GM23248 (cell line): ENCODE data around the gene UBIAD1.

Source experiments
- EZH2 ChIP-seq: fragments of 200-600 bp; sonication (generic); IDR thresholded peaks from 2 replicates; pipeline ENCODE4 v1.6.1; 2018; ENCODE audit warnings: antibody characterized with exemption, mild to moderate bottlenecking; ENCODE audit not compliant: insufficient read depth, poor library complexity, severe bottlenecking
- EZH2phosphoT487 ChIP-seq: fragments of 200-600 bp; sonication (generic); IDR thresholded peaks from 2 replicates; pipeline ENCODE4 v1.6.1; 2018; ENCODE audit warnings: antibody characterized with exemption, moderate library complexity, mild to moderate bottlenecking, low read depth; ENCODE audit not compliant: insufficient read depth

GRCh38 chr1:11252538-11252937 is 20.5 kb upstream of the UBIAD1 start:
- TF ChIP-seq EZH2phosphoT487 (no peak), EZH2 (no peak)
